Fibroblast of mammary gland (primary cell): Measurements from ENCODE around the gene FAM151A.
A peak's percentile ranks its signal among the peaks of the same experiment; 100 is the strongest.

Source experiments
- DNase-seq: peaks from one replicate; pipeline ENCODE4 v3.0.0-alpha.2; 2010; ENCODE audit warnings: low read depth
- H3K4me3 ChIP-seq: 2 replicates; pipeline ENCODE4 v1.5.1; 2011; ENCODE audit warnings: low read depth, mild to moderate bottlenecking, low read length, moderate library complexity; ENCODE audit not compliant: control insufficient read depth
- CTCF ChIP-seq: conservative IDR thresholded peaks from 2 replicates; pipeline ENCODE4 v1.5.1; 2011; ENCODE audit warnings: low read depth, low read length, inconsistent platforms; ENCODE audit not compliant: control insufficient read depth, insufficient read depth

FAM151A gene

GRCh38 chr1:54623216-54624007 is at the start of gene FAM151A:
FAM151A (minus strand) TSS chr1:54623525; CDS start chr1:54623395, 130 bp downstream.
- no peak for DNase-seq
- no peak for TF ChIP-seq CTCF
- no peak within 1 kb of the TSS for H3K4me3 ChIP-seq

GRCh38 chr1:54671985-54672608 is 48.8 kb upstream of the FAM151A start:
- peak; percentile 94 for TF ChIP-seq CTCF
- DNase-seq = peak; percentile 50

GRCh38 chr1:54668567-54668966 is 45.2 kb upstream of the FAM151A start:
- TF ChIP-seq CTCF = no peak
- no peak overlapping the region for H3K4me3 ChIP-seq
- no peak for DNase-seq

More at GRCh38 chr1:54671985-54672608, 48.8 kb upstream of the FAM151A start:
- H3K4me3 ChIP-seq = no peak overlapping the region

GRCh38 chr1:54667797-54668196 is 44.5 kb upstream of the FAM151A start:
- no peak overlapping the region for H3K4me3 ChIP-seq
- no peak for DNase-seq
- no peak for TF ChIP-seq CTCF

- no peak for DNase-seq
- no peak overlapping the region for H3K4me3 ChIP-seq
- TF ChIP-seq CTCF = no peak
These were observed 43.0 kb upstream of the FAM151A start for GRCh38 chr1:54666333-54666732.

GRCh38 chr1:54665852-54666251 is 42.5 kb upstream of the FAM151A start:
- no peak for DNase-seq
- H3K4me3 ChIP-seq = no peak overlapping the region
- no peak for TF ChIP-seq CTCF
